H1 (cell line): ENCODE data around the gene CDK8. TPM values are rescaled to one million over a fixed set of nuclear protein-coding genes. Genes with fewer than 3 reads are reported as not detected.

Experiments
- CTBP2 ChIP-seq: IDR thresholded peaks from 2 replicates; pipeline ENCODE4 v1.7.0; 2011; ENCODE audit warnings: borderline replicate concordance, mild to moderate bottlenecking, moderate library complexity, mixed read lengths, low read length; ENCODE audit not compliant: insufficient read depth, insufficient read length
- JUND ChIP-seq: IDR thresholded peaks from 2 replicates; pipeline ENCODE4 v1.6.1; 2011; ENCODE audit warnings: mild to moderate bottlenecking, improper control_type of control experiment, low read length
- MAX ChIP-seq: IDR thresholded peaks from 2 replicates; pipeline ENCODE4 v1.6.1; 2012; ENCODE audit warnings: inconsistent platforms
- RFX5 ChIP-seq: IDR thresholded peaks from 2 replicates; pipeline ENCODE4 v1.6.1; 2011; ENCODE audit warnings: low read depth, low read length, improper control_type of control experiment, borderline replicate concordance
- TCF12 ChIP-seq: IDR thresholded peaks from 2 replicates; pipeline ENCODE4 v1.6.1; 2011; ENCODE audit warnings: low read depth, mild to moderate bottlenecking, low read length
- polyA plus RNA-seq, 7 experiments: library from polyadenylated mRNA; depleted of rRNA in 3 of 7; stranded (reverse) in 5 of 7; unstranded in 2 of 7; fragments of >200 nt in 5 of 7; fragments of 200-250 nt in 2 of 7; gene quantifications; 1 replicate in 5 of 7; 2 replicates in 1 of 7; 4 replicates in 1 of 7; pipeline versions ENCODE4 v1.2.1 to v1.2.3, GENCODE V29; 2011 to 2013; ENCODE audit warnings: missing spikeins in 2 of 7, mixed read lengths in 2 of 7
- total RNA-seq: library from RNA; stranded (reverse); fragmentation: NEBNext Ultra II Directional; extraction: Animal tissue kit (Norgen Biotek cat#: 25700); gene quantifications from 2 replicates; pipeline ENCODE4 v1.2.1, GENCODE V29; 2021

Gene CDK8
- total and polyA plus RNA-seq, 2 of the 8 experiments (the other 6 are each of a cell fraction or from before 2014, with no cell fraction given), result 22.1 to 25.6 TPM

GRCh38 chr13:26272621-26273020 lies 18.7 kb downstream of the CDK8 start (continued):
- TF ChIP-seq RFX5 (no peak), JUND (no peak), CTBP2 (no peak), TCF12 (no peak), MAX (no peak)
- TF ChIP-seq, all 59 proteins: peak for 0
